Measurements from ENCODE around the gene CPEB3. TPM values are rescaled to one million over a fixed set of nuclear protein-coding genes. Genes with fewer than 3 reads are reported as not detected.
"Not testable (repeated sequence)": the region's sequence is repeated elsewhere in the genome, so short reads cannot be mapped to it uniquely, and the experiment has no call there.

Gene CPEB3
- total RNA-seq, 6 experiments from 2014 or later, result 5.7 to 46.5 (median 8.7) TPM

DNA sequence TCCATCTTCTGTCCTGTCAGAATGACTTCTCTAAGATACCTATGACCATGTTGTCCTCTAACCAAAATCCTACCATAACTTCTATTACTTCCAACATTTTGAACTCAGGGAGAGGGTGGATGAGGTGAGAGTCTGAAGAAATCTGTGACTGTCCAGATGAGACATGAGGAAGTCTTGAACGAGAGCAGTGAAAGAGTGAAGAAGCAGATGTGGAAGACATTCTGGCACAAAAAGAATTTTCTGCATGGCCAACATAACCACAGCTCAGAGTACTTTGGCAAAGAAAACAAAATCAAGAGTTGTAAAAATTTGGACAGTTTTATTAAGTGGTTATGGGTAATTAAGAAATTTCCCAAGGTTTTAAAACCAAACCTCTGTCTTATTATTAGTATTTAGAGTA lies 141.6 kb downstream of the CPEB3 start:
- H3K27ac ChIP-seq, result no peak overlapping the region
- ATAC-seq (no peak), DNase-seq (no peak)
- H3K36me3 ChIP-seq, result no peaks in the 10 kb centered on the region
- no peaks in the 10 kb centered on the region for H3K4me1 ChIP-seq
- no peaks in the 10 kb centered on the region for H3K9me3 ChIP-seq
- H3K4me3 ChIP-seq, result no peak overlapping the region
- WGBS (ENCODE audit: insufficient coverage, low coverage, low lambda C conversion rate, missing lambda C conversion rate), result 90% methylated on average over 1 of the region's 1 CpG
- no peak for TF ChIP-seq POLR2A (IDR thresholded peaks at IDR 0.05)
- TF ChIP-seq CTCF (IDR thresholded peaks at IDR 0.05), result no peak
- intact Hi-C loops (cut with DNase I), result no loop called here
- H3K27me3 ChIP-seq, result no peaks in the 10 kb centered on the region

DNA sequence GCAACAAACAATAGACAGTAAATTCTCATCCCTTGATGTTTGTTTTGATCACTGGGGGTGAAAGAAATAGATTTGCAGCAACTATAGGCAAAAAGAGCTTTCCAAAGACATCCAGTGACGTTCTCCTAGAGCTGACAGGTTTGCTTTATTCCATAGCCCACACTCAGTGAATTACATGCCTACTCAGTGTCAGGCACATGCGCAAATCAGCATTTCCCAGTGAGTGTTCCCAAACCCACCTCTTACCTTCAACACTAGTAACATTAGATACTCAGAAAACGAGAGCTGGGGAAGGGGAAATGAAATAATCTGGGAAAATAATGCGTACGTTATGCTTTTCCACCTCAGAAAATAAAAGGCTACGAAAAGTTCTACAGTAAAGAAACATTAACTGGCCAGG lies 144.1 kb downstream of the CPEB3 start:
- DNase-seq (no peak), ATAC-seq (no peak)
- Histone ChIP-seq H3K9me3 (no peaks in the 10 kb centered on the region), H3K36me3 (no peaks in the 10 kb centered on the region), H3K27ac (no peak overlapping the region), H3K4me1 (no peaks in the 10 kb centered on the region), H3K4me3 (no peak overlapping the region), H3K27me3 (no peaks in the 10 kb centered on the region)
- intact Hi-C loops (cut with DNase I), result no loop called here
- 76% methylated on average over 6 of the region's 6 CpGs for WGBS (ENCODE audit: insufficient coverage, low coverage, low lambda C conversion rate, missing lambda C conversion rate)
- TF ChIP-seq POLR2A (IDR thresholded peaks at IDR 0.05) (no peak), CTCF (IDR thresholded peaks at IDR 0.05) (no peak)

DNA sequence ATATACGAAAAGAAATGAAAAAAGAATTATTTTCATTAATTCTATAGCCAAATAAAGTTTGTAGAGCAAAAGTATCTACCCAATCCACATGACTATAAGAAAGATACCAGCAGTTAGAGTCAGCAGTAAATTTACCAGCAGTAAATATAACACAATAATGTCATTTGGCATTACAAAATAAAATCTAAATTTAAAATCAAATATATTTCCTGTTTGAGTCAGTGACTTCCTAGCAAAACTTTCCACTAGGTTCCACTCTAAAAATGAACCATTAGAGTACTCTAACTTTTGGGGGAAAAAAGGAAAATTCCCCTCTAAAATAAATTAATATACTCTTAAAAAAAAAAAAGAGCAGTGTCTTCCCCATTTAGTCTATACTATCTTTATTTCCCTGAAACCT lies 144.8 kb downstream of the CPEB3 start:
- WGBS (ENCODE audit: insufficient coverage, low coverage, low lambda C conversion rate, missing lambda C conversion rate), result 42% methylated on average over 1 of the region's 1 CpG
- Histone ChIP-seq H3K27ac (no peak overlapping the region), H3K9me3 (no peaks in the 10 kb centered on the region), H3K4me3 (no peak overlapping the region), H3K4me1 (no peaks in the 10 kb centered on the region), H3K27me3 (no peaks in the 10 kb centered on the region), H3K36me3 (no peaks in the 10 kb centered on the region)
- intact Hi-C loops (cut with DNase I), result no loop called here
- peak in 1 of 4 donors; percentile 43 for ATAC-seq
- no peak for DNase-seq
- TF ChIP-seq CTCF (IDR thresholded peaks at IDR 0.05), result no peak
- no peak for TF ChIP-seq POLR2A (IDR thresholded peaks at IDR 0.05)

DNA sequence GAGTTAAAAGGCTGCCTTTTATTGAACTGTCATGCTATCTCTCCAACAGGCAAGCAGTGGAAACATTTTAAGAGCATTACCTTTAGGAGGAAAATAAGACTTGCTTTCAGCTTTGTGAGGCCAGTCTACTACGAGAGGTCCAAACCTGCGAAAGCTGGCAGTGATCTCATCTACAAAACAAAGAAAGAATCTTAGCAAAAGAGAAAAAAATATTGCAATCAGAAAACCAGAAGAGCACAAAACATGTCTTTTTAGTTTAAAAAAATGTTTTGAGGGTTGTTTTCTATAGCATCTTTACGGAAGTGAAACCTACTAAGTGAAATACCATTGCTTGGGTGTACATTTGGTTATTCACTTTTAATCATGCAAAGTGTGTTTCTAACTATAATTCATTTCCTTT lies 147.9 kb downstream of the CPEB3 start:
- Histone ChIP-seq H3K27me3 (no peaks in the 10 kb centered on the region), H3K9me3 (no peaks in the 10 kb centered on the region), H3K36me3 (no peaks in the 10 kb centered on the region), H3K4me1 (no peaks in the 10 kb centered on the region), H3K4me3 (no peak overlapping the region), H3K27ac (no peak overlapping the region)
- 75% methylated on average over 3 of the region's 3 CpGs for WGBS (ENCODE audit: insufficient coverage, low coverage, low lambda C conversion rate, missing lambda C conversion rate)
- no peak for ATAC-seq
- no peak for DNase-seq
- intact Hi-C loops (cut with DNase I), result no loop called here
- TF ChIP-seq CTCF (IDR thresholded peaks at IDR 0.05) (no peak), POLR2A (IDR thresholded peaks at IDR 0.05) (no peak)

GRCh38 chr10:92142512-92142911 lies 148.4 kb downstream of the CPEB3 start:
- intact Hi-C loops (cut with DNase I), result no loop called here

GRCh38 chr10:92141147-92141546 lies 149.7 kb downstream of the CPEB3 start:
- not testable (repeated sequence) for H3K36me3 ChIP-seq, H3K27ac ChIP-seq
- no CpG with 5 or more reads among the region's 3 CpGs for WGBS (ENCODE audit: insufficient coverage, low coverage, low lambda C conversion rate, missing lambda C conversion rate)

More at GRCh38 chr10:92142512-92142911, 148.4 kb downstream of the CPEB3 start:
- Histone ChIP-seq H3K4me1 (no peaks in the 10 kb centered on the region), H3K9me3 (no peaks in the 10 kb centered on the region), H3K36me3 (no peaks in the 10 kb centered on the region), H3K4me3 (no peak overlapping the region), H3K27ac (no peak overlapping the region), H3K27me3 (no peaks in the 10 kb centered on the region)
- ATAC-seq, result no peak
- no peak for DNase-seq
- TF ChIP-seq POLR2A (IDR thresholded peaks at IDR 0.05), result no peak
- no peak for TF ChIP-seq CTCF (IDR thresholded peaks at IDR 0.05)
- WGBS (ENCODE audit: insufficient coverage, low coverage, low lambda C conversion rate, missing lambda C conversion rate), result 62% methylated on average over 1 of the region's 1 CpG

GRCh38 chr10:92134049-92134448 lies 156.8 kb downstream of the CPEB3 start:
- intact Hi-C loops (cut with DNase I); H3K27ac ChIP-seq; DNase-seq; H3K27me3 ChIP-seq; ATAC-seq; H3K9me3 ChIP-seq; H3K4me3 ChIP-seq; H3K36me3 ChIP-seq: not testable (repeated sequence)
- 89% methylated on average over 1 of the region's 1 CpG for WGBS (ENCODE audit: insufficient coverage, low coverage, low lambda C conversion rate, missing lambda C conversion rate)
- H3K4me1 ChIP-seq, result peaks cover 0 to 17% (median 4%) of the 10 kb centered on the region in 4 donors

More at GRCh38 chr10:92141147-92141546, 149.7 kb downstream of the CPEB3 start:
- DNase-seq; H3K9me3 ChIP-seq; H3K4me1 ChIP-seq; H3K4me3 ChIP-seq; intact Hi-C loops (cut with DNase I); H3K27me3 ChIP-seq; ATAC-seq: not testable (repeated sequence)
